Measurements from ENCODE around the gene AKR1A1. TPM values are rescaled to one million over a fixed set of nuclear protein-coding genes. Genes with fewer than 3 reads are reported as not detected.

The AKR1A1 gene
- polyA plus RNA-seq, 3 donors: 219 to 245 (median 219) TPM

DNA sequence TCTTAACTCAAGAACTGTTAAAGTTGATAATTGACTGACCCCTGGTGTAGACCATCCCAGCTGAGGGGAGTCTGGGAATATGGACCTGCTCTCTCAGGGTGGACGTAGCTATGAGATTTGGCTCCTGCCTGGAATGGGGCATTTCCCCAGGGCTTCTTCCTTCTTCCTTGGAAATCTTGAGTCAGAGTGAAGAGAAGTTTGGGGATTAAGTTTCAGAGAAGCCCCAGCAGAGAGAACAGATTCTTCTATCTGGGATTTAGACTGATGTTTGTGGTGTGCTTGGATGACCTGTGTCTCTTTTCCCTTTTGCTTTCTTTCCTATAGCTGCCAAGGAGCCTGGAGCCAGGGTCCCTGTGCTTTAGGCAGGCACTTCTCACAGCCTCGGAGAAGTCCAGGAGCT lies 13.2 kb downstream of the AKR1A1 start:
- H3K4me2 ChIP-seq (replicated peaks; ENCODE audit: extremely low read depth, low read length, poor library complexity, severe bottlenecking): no peak overlapping the region
- H3K36me3 ChIP-seq (replicated peaks in 1 of 2; ENCODE audit: control insufficient read depth in 1 of 2, insufficient read depth in 2 of 2, low read length in 2 of 2): peaks cover 70 to 91% of the 10 kb centered on the region in 2 donors
- intact Hi-C loops (cut with micrococcal nuclease): no loop called here
- no peaks in the 10 kb centered on the region for H3K9me3 Mint-ChIP-seq
- no peak overlapping the region for H3K4me3 Mint-ChIP-seq
- H3K36me3 Mint-ChIP-seq: peaks cover 58 to 90% of the 10 kb centered on the region in 2 donors
- H2AFZ ChIP-seq (ENCODE audit: insufficient read depth, low read depth, low read length, poor library complexity, severe bottlenecking): no peak overlapping the region
- 100% methylated on average over 2 of the region's 2 CpGs for WGBS (ENCODE audit: insufficient coverage)
- H3K27me3 Mint-ChIP-seq (ENCODE audit: low read depth in 3 of 3): no peaks in the 10 kb centered on the region
- peaks cover 54% of the 10 kb centered on the region for H4K20me1 ChIP-seq (ENCODE audit: insufficient read depth, low read length)
- TF ChIP-seq, protein P1, sequence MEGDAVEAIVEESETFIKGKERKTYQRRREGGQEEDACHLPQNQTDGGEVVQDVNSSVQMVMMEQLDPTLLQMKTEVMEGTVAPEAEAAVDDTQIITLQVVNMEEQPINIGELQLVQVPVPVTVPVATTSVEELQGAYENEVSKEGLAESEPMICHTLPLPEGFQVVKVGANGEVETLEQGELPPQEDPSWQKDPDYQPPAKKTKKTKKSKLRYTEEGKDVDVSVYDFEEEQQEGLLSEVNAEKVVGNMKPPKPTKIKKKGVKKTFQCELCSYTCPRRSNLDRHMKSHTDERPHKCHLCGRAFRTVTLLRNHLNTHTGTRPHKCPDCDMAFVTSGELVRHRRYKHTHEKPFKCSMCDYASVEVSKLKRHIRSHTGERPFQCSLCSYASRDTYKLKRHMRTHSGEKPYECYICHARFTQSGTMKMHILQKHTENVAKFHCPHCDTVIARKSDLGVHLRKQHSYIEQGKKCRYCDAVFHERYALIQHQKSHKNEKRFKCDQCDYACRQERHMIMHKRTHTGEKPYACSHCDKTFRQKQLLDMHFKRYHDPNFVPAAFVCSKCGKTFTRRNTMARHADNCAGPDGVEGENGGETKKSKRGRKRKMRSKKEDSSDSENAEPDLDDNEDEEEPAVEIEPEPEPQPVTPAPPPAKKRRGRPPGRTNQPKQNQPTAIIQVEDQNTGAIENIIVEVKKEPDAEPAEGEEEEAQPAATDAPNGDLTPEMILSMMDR (IDR thresholded peaks at IDR 0.05): no peak
- H3K4me3 ChIP-seq (replicated peaks in 1 of 3; ENCODE audit: low read depth in 2 of 3, low read length in 3 of 3): no peak overlapping the region
- no peak overlapping the region for H3K9ac ChIP-seq (ENCODE audit: insufficient read depth, low read length, poor library complexity, severe bottlenecking)
- peak overlapping the region in 5 of 7 donors; percentile 13 to 74 (median 53) for H3K27ac Mint-ChIP-seq
- peaks cover 15% of the 10 kb centered on the region for H3K4me1 Mint-ChIP-seq
- H3K27ac ChIP-seq (ENCODE audit: low read depth in 1 of 2, low read length in 2 of 2): peak overlapping the region in 1 of 2 donors; percentile 48
- DNase-seq: no peak
- H3K9me3 ChIP-seq (replicated peaks in 1 of 2; ENCODE audit: control insufficient read depth in 1 of 2, insufficient read depth in 1 of 2, low read length in 2 of 2): no peaks in the 10 kb centered on the region
- H3K79me2 ChIP-seq (ENCODE audit: insufficient read depth, low read length): peaks cover 25% of the 10 kb centered on the region
- no peaks in the 10 kb centered on the region for H3K27me3 ChIP-seq (ENCODE audit: control insufficient read depth in 2 of 2, insufficient read depth in 2 of 2, low read length in 2 of 2)
- peaks cover 4 to 6% of the 10 kb centered on the region in 2 donors for H3K4me1 ChIP-seq (ENCODE audit: control insufficient read depth in 1 of 2, insufficient read depth in 2 of 2, low read length in 2 of 2)

DNA sequence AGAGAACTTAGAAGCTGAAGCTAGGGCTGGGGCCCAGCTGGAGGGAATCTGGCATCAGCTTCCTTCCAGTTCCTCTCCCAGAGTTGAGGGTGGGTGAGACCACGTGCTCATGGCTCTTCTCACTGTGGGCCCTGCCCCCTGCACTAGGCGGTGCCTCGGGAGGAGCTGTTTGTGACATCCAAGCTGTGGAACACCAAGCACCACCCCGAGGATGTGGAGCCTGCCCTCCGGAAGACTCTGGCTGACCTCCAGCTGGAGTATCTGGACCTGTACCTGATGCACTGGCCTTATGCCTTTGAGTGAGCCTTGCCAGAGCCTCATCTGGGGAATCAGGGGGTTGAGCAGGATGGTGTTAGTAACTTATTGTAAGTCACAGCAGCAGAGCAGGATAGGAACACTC lies 16.1 kb downstream of the AKR1A1 start:
- H3K9me3 ChIP-seq (replicated peaks in 1 of 2; ENCODE audit: control insufficient read depth in 1 of 2, insufficient read depth in 1 of 2, low read length in 2 of 2): no peaks in the 10 kb centered on the region
- peaks cover 4 to 6% of the 10 kb centered on the region in 2 donors for H3K4me1 ChIP-seq (ENCODE audit: control insufficient read depth in 1 of 2, insufficient read depth in 2 of 2, low read length in 2 of 2)
- intact Hi-C loops (cut with micrococcal nuclease): no loop called here
- Mint-ChIP-seq H3K36me3 (peaks cover 66 to 90% of the 10 kb centered on the region in 2 donors), H3K4me1 (peaks cover 13% of the 10 kb centered on the region), H3K4me3 (no peak overlapping the region), H3K27me3 (ENCODE audit: low read depth in 3 of 3) (peaks cover 0 to 1% (median 0%) of the 10 kb centered on the region in 3 donors), H3K9me3 (no peaks in the 10 kb centered on the region), H3K27ac (peak overlapping the region in 6 of 7 donors; percentile 49 to 79 (median 64))
- peaks cover 8% of the 10 kb centered on the region for H3K79me2 ChIP-seq (ENCODE audit: insufficient read depth, low read length)
- no peak overlapping the region for H2AFZ ChIP-seq (ENCODE audit: insufficient read depth, low read depth, low read length, poor library complexity, severe bottlenecking)
- no peak overlapping the region for H3K4me2 ChIP-seq (replicated peaks; ENCODE audit: extremely low read depth, low read length, poor library complexity, severe bottlenecking)
- no peaks in the 10 kb centered on the region for H3K27me3 ChIP-seq (ENCODE audit: control insufficient read depth in 2 of 2, insufficient read depth in 2 of 2, low read length in 2 of 2)
- no peak overlapping the region for H3K9ac ChIP-seq (ENCODE audit: insufficient read depth, low read length, poor library complexity, severe bottlenecking)
- no peak overlapping the region for H3K4me3 ChIP-seq (replicated peaks in 1 of 3; ENCODE audit: low read depth in 2 of 3, low read length in 3 of 3)
- peaks cover 50% of the 10 kb centered on the region for H4K20me1 ChIP-seq (ENCODE audit: insufficient read depth, low read length)
- H3K36me3 ChIP-seq (replicated peaks in 1 of 2; ENCODE audit: control insufficient read depth in 1 of 2, insufficient read depth in 2 of 2, low read length in 2 of 2): peaks cover 74 to 92% of the 10 kb centered on the region in 2 donors
- DNase-seq: no peak
- TF ChIP-seq, protein P1 (IDR thresholded peaks at IDR 0.05): no peak
- H3K27ac ChIP-seq (ENCODE audit: low read depth in 1 of 2, low read length in 2 of 2): peak overlapping the region in 1 of 2 donors; percentile 61
- WGBS (ENCODE audit: insufficient coverage): 6% methylated on average over 2 of the region's 5 CpGs
